SU-DHL-6 (cell line): ENCODE results near the gene HSD17B12.

Source experiments
- H2AFZ ChIP-seq: fragments of 200-600 bp; sonication (generic); 2 replicates; pipeline ENCODE4 v1.6.1; 2014; ENCODE audit warnings: low read depth, mild to moderate bottlenecking, moderate library complexity, mixed read lengths, antibody characterized with exemption, low read length; ENCODE audit not compliant: severe bottlenecking
- H3F3A ChIP-seq: fragments of 200-600 bp; shearing (Covaris generic); 2 replicates; pipeline ENCODE4 v1.6.0; 2016; ENCODE audit warnings: antibody characterized with exemption, mild to moderate bottlenecking; ENCODE audit not compliant: insufficient read depth
- H3K27ac ChIP-seq: fragments of 200-600 bp; sonication (generic); 2 replicates; pipeline ENCODE4 v1.5.1; 2016; ENCODE audit warnings: low read depth, mild to moderate bottlenecking, low read length, moderate library complexity, mixed read lengths
- H3K27me3 ChIP-seq: fragments of 200-600 bp; sonication (generic), shearing (Covaris generic); 2 replicates; pipeline ENCODE4 v1.6.0; 2014; ENCODE audit warnings: mild to moderate bottlenecking, low read length
- H3K36me3 ChIP-seq: fragments of 200-600 bp; sonication (generic); 2 replicates; pipeline ENCODE4 v1.6.1; 2014; ENCODE audit warnings: mild to moderate bottlenecking, low read length, mixed read lengths
- H3K4me2 ChIP-seq: fragments of 300-600, 200-600 bp; shearing (Covaris generic), sonication (generic); 2 replicates; pipeline ENCODE4 v1.6.0; 2014; ENCODE audit warnings: low read length, low read depth, mild to moderate bottlenecking; ENCODE audit not compliant: poor library complexity, severe bottlenecking
- H3K4me3 ChIP-seq: fragments of 200-600 bp; sonication (generic); 2 replicates; pipeline ENCODE4 v1.5.1; 2014; ENCODE audit warnings: antibody characterized with exemption, low read length, mild to moderate bottlenecking, mixed read lengths; ENCODE audit not compliant: insufficient read depth, poor library complexity, severe bottlenecking
- H3K79me2 ChIP-seq: fragments of 200-600 bp; sonication (generic); 2 replicates; pipeline ENCODE4 v1.6.1; 2014; ENCODE audit warnings: mild to moderate bottlenecking, low read length, moderate library complexity; ENCODE audit not compliant: insufficient read depth
- H3K9ac ChIP-seq: fragments of 200-600 bp; sonication (generic); 2 replicates; pipeline ENCODE4 v1.7.0; 2014; ENCODE audit warnings: mild to moderate bottlenecking, low read length
- H3K9me2 ChIP-seq: fragments of 200-600 bp; sonication (generic); replicated peaks from 2 replicates; pipeline ENCODE4 v1.6.1; 2014; ENCODE audit warnings: low read length; ENCODE audit not compliant: insufficient read depth
- H3K9me3 ChIP-seq: fragments of 200-600 bp; sonication (generic); 2 replicates; pipeline ENCODE4 v1.6.1; 2014; ENCODE audit warnings: low read length, mixed read lengths; ENCODE audit not compliant: insufficient read depth
- H4K20me1 ChIP-seq: fragments of 200-600 bp; sonication (generic); 2 replicates; pipeline ENCODE4 v1.6.1; 2014; ENCODE audit warnings: low read depth, mild to moderate bottlenecking, antibody characterized with exemption, low read length, moderate library complexity, mixed read lengths
- CTCF ChIP-seq: fragments of 200-600 bp; sonication (generic); IDR thresholded peaks from one replicate; pipeline ENCODE4 v1.5.1; 2017; ENCODE audit warnings: antibody characterized with exemption, mild to moderate bottlenecking, low read length, moderate library complexity; ENCODE audit not compliant: insufficient read depth, poor library complexity, severe bottlenecking
- EZH2phosphoT487 ChIP-seq: fragments of 200-600 bp; sonication (generic), shearing (Covaris generic); conservative IDR thresholded peaks from 2 replicates; pipeline ENCODE4 v1.6.1; 2018; ENCODE audit warnings: mild to moderate bottlenecking, antibody characterized with exemption, low read length, moderate library complexity, mixed read lengths

Gene HSD17B12

GRCh38 chr11:43748095-43748494, 67.6 kb downstream of the HSD17B12 start:
- Histone ChIP-seq H3K9me3 (no peaks in the 10 kb centered on the region), H3K4me3 (no peak overlapping the region), H3K9me2 (no peaks in the 10 kb centered on the region), H3K27me3 (no peaks in the 10 kb centered on the region), H3K27ac (no peak overlapping the region), H3K9ac (no peak overlapping the region), H3F3A (no peaks in the 10 kb centered on the region; the same call in 1 of the 2 replicates), H3K79me2 (peaks cover 48% of the 10 kb centered on the region), H4K20me1 (no peaks in the 10 kb centered on the region; the same call in 1 of the 2 replicates), H3K36me3 (peaks cover 13% of the 10 kb centered on the region; the same call in 1 of the 2 replicates), H2AFZ (no peak overlapping the region), H3K4me2 (no peak overlapping the region)
- TF ChIP-seq CTCF (no peak), EZH2phosphoT487 (no peak)

- no peak overlapping the region for H3K4me3 ChIP-seq
- H2AFZ ChIP-seq, result no peak overlapping the region
- H3K27me3 ChIP-seq, result no peaks in the 10 kb centered on the region
- H3K27ac ChIP-seq, result no peak overlapping the region
- H3K4me2 ChIP-seq, result no peak overlapping the region
- no peak for TF ChIP-seq CTCF
- TF ChIP-seq EZH2phosphoT487, result no peak
- H3K9me2 ChIP-seq, result no peaks in the 10 kb centered on the region
- H3K36me3 ChIP-seq, result peaks cover 32% of the 10 kb centered on the region; the same call in 1 of the 2 replicates
- no peak overlapping the region for H3K9ac ChIP-seq
- H3F3A ChIP-seq, result no peaks in the 10 kb centered on the region; the same call in 1 of the 2 replicates
- no peaks in the 10 kb centered on the region for H3K9me3 ChIP-seq
- no peaks in the 10 kb centered on the region; the same call in 1 of the 2 replicates for H4K20me1 ChIP-seq
- H3K79me2 ChIP-seq, result peaks cover 20% of the 10 kb centered on the region
Observed at GRCh38 chr11:43751726-43752125, 71.2 kb downstream of the HSD17B12 start.

GRCh38 chr11:43756575-43756974, 76.0 kb downstream of the HSD17B12 start:
- Histone ChIP-seq H3K9ac (no peak overlapping the region), H3K4me2 (no peak overlapping the region), H3K27me3 (no peaks in the 10 kb centered on the region), H3K9me3 (no peaks in the 10 kb centered on the region), H3K36me3 (peaks cover 37% of the 10 kb centered on the region), H3K27ac (no peak overlapping the region), H2AFZ (no peak overlapping the region), H3K9me2 (no peaks in the 10 kb centered on the region), H3K4me3 (no peak overlapping the region), H4K20me1 (no peaks in the 10 kb centered on the region), H3K79me2 (no peaks in the 10 kb centered on the region), H3F3A (no peaks in the 10 kb centered on the region)
- no peak for TF ChIP-seq CTCF
- no peak for TF ChIP-seq EZH2phosphoT487
